SK-N-SH (cell line): Measurements from ENCODE around the gene RGSL1. TPM values are rescaled to one million over a fixed set of nuclear protein-coding genes. Genes with fewer than 3 reads are reported as not detected.

Experiments
- CTCF ChIA-PET: fragments of 300-600, 350-600 bp; formaldehyde crosslinking; extraction: SDS; loops from one replicate; lab custom pipeline; 2021; lab: Yijun Ruan, JAX
- POLR2A ChIA-PET: fragments of 350-600 bp; sonication (Branson Sonifier 250); formaldehyde crosslinking; extraction: SDS; loops from one replicate; lab custom pipeline; 2020; ENCODE audit warnings: antibody characterized with exemption, inconsistent platforms; lab: Yijun Ruan, JAX
- DNase-seq: peaks from one replicate; pipeline ENCODE4 v3.0.0; 2012
- H2AFZ ChIP-seq: fragments of 200-600 bp; sonication (generic); 2 replicates; pipeline ENCODE4 v1.8.1; 2016; ENCODE audit warnings: antibody characterized with exemption, mild to moderate bottlenecking, low read depth
- H3F3A ChIP-seq: fragments of 200-600 bp; sonication (generic); replicated peaks from 2 replicates; pipeline ENCODE3; 2016; ENCODE audit warnings: antibody characterized with exemption, mild to moderate bottlenecking; ENCODE audit not compliant: insufficient read depth
- H3K27ac ChIP-seq, 2 experiments: fragments of 200-500 bp in 1 of 2; fragments of 200-600 bp in 1 of 2; sonication (Bioruptor generic) in 1 of 2; sonication (generic), shearing (Covaris generic) in 1 of 2; 2 replicates each; pipeline versions ENCODE4 v1.5.1 to v1.6.1; 2014 to 2016; ENCODE audit warnings: low read depth in 2 of 2, inconsistent platforms in 1 of 2, low read length in 1 of 2, mild to moderate bottlenecking in 1 of 2, mixed read lengths in 1 of 2
- H3K27me3 ChIP-seq: fragments of 200-600 bp; sonication (generic), shearing (Covaris generic); 2 replicates; pipeline ENCODE4 v1.6.1; 2016; ENCODE audit warnings: mixed run types; ENCODE audit not compliant: insufficient read depth
- H3K36me3 ChIP-seq, 2 experiments: fragments of 200-500 bp in 1 of 2; fragments of 200-600 bp in 1 of 2; sonication (Bioruptor generic) in 1 of 2; sonication (generic) in 1 of 2; replicated peaks in 1 of 2; 2 replicates each; pipeline versions ENCODE3 to v1.5.1; 2014 to 2016; ENCODE audit warnings: low read length in 1 of 2, mild to moderate bottlenecking in 1 of 2; ENCODE audit not compliant: insufficient read depth in 2 of 2, control insufficient read depth in 1 of 2
- H3K4me1 ChIP-seq, 2 experiments: fragments of 200-500 bp in 1 of 2; fragments of 200-600 bp in 1 of 2; sonication (Bioruptor generic) in 1 of 2; sonication (generic), shearing (Covaris generic) in 1 of 2; 2 replicates each; pipeline versions ENCODE4 v1.5.1 to v1.6.1; 2014 to 2016; ENCODE audit warnings: low read depth in 1 of 2, low read length in 1 of 2, mixed run types in 1 of 2; ENCODE audit not compliant: insufficient read depth in 2 of 2, control insufficient read depth in 1 of 2
- H3K4me2 ChIP-seq: fragments of 200-600 bp; sonication (generic), shearing (Covaris generic); 2 replicates; pipeline ENCODE4 v1.6.1; 2017; ENCODE audit warnings: mixed run types
- H3K4me3 ChIP-seq, 2 experiments: fragments of 200-500 bp in 1 of 2; fragments of 200-600 bp in 1 of 2; sonication (Bioruptor generic) in 1 of 2; sonication (generic), shearing (Covaris generic) in 1 of 2; 2 replicates each; pipeline versions ENCODE4 v1.5.1 to v1.8.1; 2014 to 2016; ENCODE audit warnings: low read depth in 2 of 2, inconsistent platforms in 1 of 2, low read length in 1 of 2, mild to moderate bottlenecking in 1 of 2, mixed read lengths in 1 of 2, moderate library complexity in 1 of 2
- H3K79me2 ChIP-seq: fragments of 200-600 bp; sonication (generic); 2 replicates; pipeline ENCODE4 v1.8.1; 2017; ENCODE audit warnings: mild to moderate bottlenecking; ENCODE audit not compliant: insufficient read depth
- H3K9ac ChIP-seq: fragments of 200-600 bp; sonication (generic); 2 replicates; pipeline ENCODE4 v1.6.1; 2017; ENCODE audit warnings: mixed run types
- H3K9me2 ChIP-seq: fragments of 200-600 bp; sonication (generic); 2 replicates; pipeline ENCODE4 v1.6.1; 2017; ENCODE audit warnings: mixed run types
- H3K9me3 ChIP-seq: fragments of 200-600 bp; sonication (generic); 2 replicates; pipeline ENCODE4 v1.6.1; 2017; ENCODE audit warnings: mixed run types, mild to moderate bottlenecking, moderate library complexity
- H4K20me1 ChIP-seq: fragments of 200-600 bp; sonication (generic); 2 replicates; pipeline ENCODE4 v1.6.1; 2017; ENCODE audit warnings: mild to moderate bottlenecking, mixed run types; ENCODE audit not compliant: insufficient read depth
- ELF1 ChIP-seq: IDR thresholded peaks from 2 replicates; pipeline ENCODE4 v1.4.0; 2012
- EP300 ChIP-seq, 2 experiments: IDR thresholded peaks; 2 replicates each; pipeline versions ENCODE4 v1.4.0 to v1.6.1; 2012; ENCODE audit warnings: borderline replicate concordance in 1 of 2, low read depth in 1 of 2, low read length in 1 of 2
- EZH2phosphoT487 ChIP-seq: fragments of 200-600 bp; sonication (generic); IDR thresholded peaks from 2 replicates; pipeline ENCODE4 v1.6.1; 2017; ENCODE audit warnings: low read depth, mixed run types, mild to moderate bottlenecking, antibody characterized with exemption, moderate library complexity, borderline replicate concordance
- FOXJ3 ChIP-seq: sonication (generic); formaldehyde crosslinking; IDR thresholded peaks from 2 replicates; pipeline ENCODE4 v1.5.1; 2020; ENCODE audit warnings: mild to moderate bottlenecking, missing genetic modification reagents
- FOXM1 ChIP-seq: IDR thresholded peaks from 2 replicates; pipeline ENCODE4 v1.4.0; 2012; ENCODE audit warnings: low read depth, mild to moderate bottlenecking
- GABPA ChIP-seq: IDR thresholded peaks from 2 replicates; pipeline ENCODE4 v1.4.0; 2012; ENCODE audit warnings: low read depth, mild to moderate bottlenecking
- JUND ChIP-seq: IDR thresholded peaks from 2 replicates; pipeline ENCODE4 v1.4.0; 2012
- MEF2A ChIP-seq: IDR thresholded peaks from 2 replicates; pipeline ENCODE4 v1.4.0; 2012; ENCODE audit warnings: low read depth, borderline replicate concordance
- NRF1 ChIP-seq: IDR thresholded peaks from 2 replicates; pipeline ENCODE4 v1.6.1; 2012; ENCODE audit warnings: low read depth, mild to moderate bottlenecking, low read length
- RXRA ChIP-seq: IDR thresholded peaks from 2 replicates; pipeline ENCODE4 v1.4.0; 2012; ENCODE audit warnings: low read depth, mild to moderate bottlenecking, borderline replicate concordance
- SIN3A ChIP-seq: IDR thresholded peaks from 2 replicates; pipeline ENCODE4 v1.6.1; 2012; ENCODE audit warnings: low read depth, mild to moderate bottlenecking, low read length, moderate library complexity, borderline replicate concordance
- SMC3 ChIP-seq: IDR thresholded peaks from 2 replicates; pipeline ENCODE4 v1.6.1; 2012; ENCODE audit warnings: low read depth, low read length, improper control_type of control experiment
- TAF1 ChIP-seq: IDR thresholded peaks from 2 replicates; pipeline ENCODE4 v1.6.1; 2012; ENCODE audit warnings: low read depth, mild to moderate bottlenecking, low read length, moderate library complexity, borderline replicate concordance
- TCF12 ChIP-seq: IDR thresholded peaks from 2 replicates; pipeline ENCODE4 v1.4.0; 2012
- WGBS: methylation state at CpG from one replicate; pipeline ENCODE4 v1.1.6; 2017; ENCODE audit warnings: low lambda C conversion rate; 5-methylcytosine and 5-hydroxymethylcytosine counted together
- polyA plus RNA-seq, 3 experiments: library from polyadenylated mRNA; depleted of rRNA; stranded (reverse); fragments of >200 nt; gene quantifications; 2 replicates each; pipeline ENCODE4 v1.2.3, GENCODE V29; 2012
- TF ChIP-seq, protein P1 (sequence below): IDR thresholded peaks from 2 replicates; pipeline ENCODE4 v1.4.0; 2012; ENCODE audit warnings: low read depth, borderline replicate concordance
- TF ChIP-seq, protein P2 (sequence below): fragments of 200-600 bp; sonication (generic); IDR thresholded peaks from 2 replicates; pipeline ENCODE4 v1.6.1; 2017; ENCODE audit warnings: antibody characterized with exemption, mild to moderate bottlenecking, moderate library complexity
- TF ChIP-seq, protein P3 (sequence below): IDR thresholded peaks from 2 replicates; pipeline ENCODE4 v1.4.0; 2012; ENCODE audit warnings: low read depth, borderline replicate concordance
- TF ChIP-seq, protein P4 (sequence below): fragments of 150-350 bp; IDR thresholded peaks from 2 replicates; pipeline ENCODE4 v1.6.1; 2017; ENCODE audit warnings: antibody characterized with exemption, low read length, low read depth, borderline replicate concordance
- TF ChIP-seq, protein P5 (sequence below): IDR thresholded peaks from 2 replicates; pipeline ENCODE4 v1.6.1; 2012; ENCODE audit warnings: mild to moderate bottlenecking, low read depth, low read length, moderate library complexity

Gene RGSL1
- not detected in 2 replicates for polyA plus RNA-seq (2012; rRNA removed)
- polyA plus RNA-seq (2012; cell fraction: cytosol; rRNA removed) = not detected in 2 replicates
- polyA plus RNA-seq (2012; cell fraction: nucleus; rRNA removed) = not detected in 2 replicates

DNA sequence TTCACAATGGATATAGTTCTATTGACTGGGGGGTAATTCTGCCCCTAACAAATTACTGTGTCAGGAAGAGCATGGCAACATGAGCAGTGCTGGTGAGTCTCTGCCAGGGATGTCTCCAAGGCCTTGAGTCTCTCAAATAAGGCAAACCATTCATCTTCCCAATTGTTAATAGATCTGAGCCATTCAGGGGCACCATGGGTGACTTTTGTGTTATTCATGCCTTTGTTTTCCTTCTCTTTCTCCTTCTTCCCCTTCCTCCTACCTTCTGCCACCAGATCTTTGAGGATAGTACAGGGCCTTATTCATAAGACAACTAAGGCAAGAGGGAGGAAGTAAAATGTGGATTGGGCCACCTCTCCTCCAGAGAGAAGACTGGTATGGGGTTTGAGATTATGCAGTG, at the start of gene RGSL1:
Gene RGSL1 (plus strand): TSS at position 60 of the 400 bp plus-strand sequence. CDS start 20 bp downstream, at position 80.
- ChIA-PET POLR2A (no interaction called here), CTCF (interaction anchor here (3.2 kb wide), 1 partner anchor 334 kb away, joined by 15 read pairs; no protein-coding TSS in a partner anchor)
- no peak within 1 kb of the TSS for H2AFZ ChIP-seq
- no peak for DNase-seq
- H3K9ac ChIP-seq = no peak within 1 kb of the TSS
- H3F3A ChIP-seq = no peaks in the 10 kb centered on the region
- H3K9me2 ChIP-seq = no peaks in the 10 kb centered on the region
- no peaks in the 10 kb centered on the region for H3K4me1 ChIP-seq
- no peaks in the 10 kb centered on the region for H4K20me1 ChIP-seq
- no peak within 1 kb of the TSS for H3K27ac ChIP-seq
- H3K27me3 ChIP-seq = no peaks in the 10 kb centered on the region
- TF ChIP-seq, protein P1, sequence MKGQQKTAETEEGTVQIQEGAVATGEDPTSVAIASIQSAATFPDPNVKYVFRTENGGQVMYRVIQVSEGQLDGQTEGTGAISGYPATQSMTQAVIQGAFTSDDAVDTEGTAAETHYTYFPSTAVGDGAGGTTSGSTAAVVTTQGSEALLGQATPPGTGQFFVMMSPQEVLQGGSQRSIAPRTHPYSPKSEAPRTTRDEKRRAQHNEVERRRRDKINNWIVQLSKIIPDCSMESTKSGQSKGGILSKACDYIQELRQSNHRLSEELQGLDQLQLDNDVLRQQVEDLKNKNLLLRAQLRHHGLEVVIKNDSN = no peak
- TF ChIP-seq EZH2phosphoT487 = no peak
- no peak for TF ChIP-seq MEF2A
- H3K36me3 ChIP-seq = no peaks in the 10 kb centered on the region
- no peaks in the 10 kb centered on the region for H3K79me2 ChIP-seq
- no peaks in the 10 kb centered on the region for H3K9me3 ChIP-seq
- no peak within 1 kb of the TSS for H3K4me3 ChIP-seq
- H3K4me2 ChIP-seq = no peak within 1 kb of the TSS

DNA sequence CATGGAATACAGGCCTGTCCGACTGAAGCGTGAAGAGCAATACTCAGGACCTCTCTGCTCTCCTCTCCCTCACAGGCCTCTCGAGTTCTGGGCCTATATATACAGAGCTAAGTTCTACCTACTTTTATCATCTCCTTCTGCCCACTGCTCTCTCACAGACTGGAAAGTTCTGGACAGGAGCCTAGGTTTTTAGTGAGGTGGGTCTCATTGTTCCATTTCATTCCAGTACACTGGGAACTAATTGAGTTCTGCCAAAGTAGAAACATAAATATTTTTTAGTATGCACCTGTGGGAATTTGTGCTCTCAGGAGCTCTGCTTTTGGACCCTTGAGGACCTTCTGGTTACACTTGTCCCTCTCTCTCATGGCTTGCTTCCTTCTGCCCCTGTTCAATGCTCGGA, 49.4 kb upstream of the RGSL1 start, which contains the start of gene TEDDM1:
Gene TEDDM1 (minus strand): TSS at position 101 of the 400 bp plus-strand sequence. CDS start 182 bp downstream, outside the sequence.
- Histone ChIP-seq H3F3A (no peaks in the 10 kb centered on the region), H3K27ac (no peak within 1 kb of the TSS), H3K4me3 (no peak within 1 kb of the TSS), H3K9me2 (no peaks in the 10 kb centered on the region), H2AFZ (no peak within 1 kb of the TSS), H3K4me1 (peaks cover 0 to 3% of the 10 kb centered on the region in 2 experiments; a peak in 2 of 4 replicates), H3K4me2 (no peak within 1 kb of the TSS), H3K9me3 (no peaks in the 10 kb centered on the region), H3K79me2 (no peaks in the 10 kb centered on the region), H3K27me3 (no peaks in the 10 kb centered on the region), H3K9ac (no peak within 1 kb of the TSS), H3K36me3 (no peaks in the 10 kb centered on the region), H4K20me1 (no peaks in the 10 kb centered on the region)
- ChIA-PET POLR2A (no interaction called here), CTCF (interaction anchor here (0.9 to 12.2 kb wide), 3 partner anchors 257 to 316 kb away, joined by 3 to 350 read pairs (median 18); no protein-coding TSS in a partner anchor)
- DNase-seq = no peak
- 59% methylated on average over 4 of the region's 4 CpGs for WGBS
- no peak for TF ChIP-seq EP300 (IDR thresholded peaks at IDR 0.05; ENCODE audit: borderline replicate concordance in 1 of 2, low read depth in 1 of 2, low read length in 1 of 2)
- no peak for TF ChIP-seq JUND
- no peak for TF ChIP-seq GABPA
- TF ChIP-seq TCF12 = no peak
- TF ChIP-seq RXRA = no peak
- TF ChIP-seq ELF1 = no peak
- no peak for TF ChIP-seq FOXJ3 (CRISPR knock-in tag)
- no peak for TF ChIP-seq SIN3A
- TF ChIP-seq, protein P2, sequence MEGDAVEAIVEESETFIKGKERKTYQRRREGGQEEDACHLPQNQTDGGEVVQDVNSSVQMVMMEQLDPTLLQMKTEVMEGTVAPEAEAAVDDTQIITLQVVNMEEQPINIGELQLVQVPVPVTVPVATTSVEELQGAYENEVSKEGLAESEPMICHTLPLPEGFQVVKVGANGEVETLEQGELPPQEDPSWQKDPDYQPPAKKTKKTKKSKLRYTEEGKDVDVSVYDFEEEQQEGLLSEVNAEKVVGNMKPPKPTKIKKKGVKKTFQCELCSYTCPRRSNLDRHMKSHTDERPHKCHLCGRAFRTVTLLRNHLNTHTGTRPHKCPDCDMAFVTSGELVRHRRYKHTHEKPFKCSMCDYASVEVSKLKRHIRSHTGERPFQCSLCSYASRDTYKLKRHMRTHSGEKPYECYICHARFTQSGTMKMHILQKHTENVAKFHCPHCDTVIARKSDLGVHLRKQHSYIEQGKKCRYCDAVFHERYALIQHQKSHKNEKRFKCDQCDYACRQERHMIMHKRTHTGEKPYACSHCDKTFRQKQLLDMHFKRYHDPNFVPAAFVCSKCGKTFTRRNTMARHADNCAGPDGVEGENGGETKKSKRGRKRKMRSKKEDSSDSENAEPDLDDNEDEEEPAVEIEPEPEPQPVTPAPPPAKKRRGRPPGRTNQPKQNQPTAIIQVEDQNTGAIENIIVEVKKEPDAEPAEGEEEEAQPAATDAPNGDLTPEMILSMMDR = no peak
- no peak for TF ChIP-seq FOXM1
- TF ChIP-seq, protein P3, sequence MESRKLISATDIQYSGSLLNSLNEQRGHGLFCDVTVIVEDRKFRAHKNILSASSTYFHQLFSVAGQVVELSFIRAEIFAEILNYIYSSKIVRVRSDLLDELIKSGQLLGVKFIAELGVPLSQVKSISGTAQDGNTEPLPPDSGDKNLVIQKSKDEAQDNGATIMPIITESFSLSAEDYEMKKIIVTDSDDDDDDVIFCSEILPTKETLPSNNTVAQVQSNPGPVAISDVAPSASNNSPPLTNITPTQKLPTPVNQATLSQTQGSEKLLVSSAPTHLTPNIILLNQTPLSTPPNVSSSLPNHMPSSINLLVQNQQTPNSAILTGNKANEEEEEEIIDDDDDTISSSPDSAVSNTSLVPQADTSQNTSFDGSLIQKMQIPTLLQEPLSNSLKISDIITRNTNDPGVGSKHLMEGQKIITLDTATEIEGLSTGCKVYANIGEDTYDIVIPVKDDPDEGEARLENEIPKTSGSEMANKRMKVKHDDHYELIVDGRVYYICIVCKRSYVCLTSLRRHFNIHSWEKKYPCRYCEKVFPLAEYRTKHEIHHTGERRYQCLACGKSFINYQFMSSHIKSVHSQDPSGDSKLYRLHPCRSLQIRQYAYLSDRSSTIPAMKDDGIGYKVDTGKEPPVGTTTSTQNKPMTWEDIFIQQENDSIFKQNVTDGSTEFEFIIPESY = no peak
- TF ChIP-seq, protein P4, sequence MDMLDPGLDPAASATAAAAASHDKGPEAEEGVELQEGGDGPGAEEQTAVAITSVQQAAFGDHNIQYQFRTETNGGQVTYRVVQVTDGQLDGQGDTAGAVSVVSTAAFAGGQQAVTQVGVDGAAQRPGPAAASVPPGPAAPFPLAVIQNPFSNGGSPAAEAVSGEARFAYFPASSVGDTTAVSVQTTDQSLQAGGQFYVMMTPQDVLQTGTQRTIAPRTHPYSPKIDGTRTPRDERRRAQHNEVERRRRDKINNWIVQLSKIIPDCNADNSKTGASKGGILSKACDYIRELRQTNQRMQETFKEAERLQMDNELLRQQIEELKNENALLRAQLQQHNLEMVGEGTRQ = no peak
- no peak for TF ChIP-seq SMC3
- TF ChIP-seq, protein P5, sequence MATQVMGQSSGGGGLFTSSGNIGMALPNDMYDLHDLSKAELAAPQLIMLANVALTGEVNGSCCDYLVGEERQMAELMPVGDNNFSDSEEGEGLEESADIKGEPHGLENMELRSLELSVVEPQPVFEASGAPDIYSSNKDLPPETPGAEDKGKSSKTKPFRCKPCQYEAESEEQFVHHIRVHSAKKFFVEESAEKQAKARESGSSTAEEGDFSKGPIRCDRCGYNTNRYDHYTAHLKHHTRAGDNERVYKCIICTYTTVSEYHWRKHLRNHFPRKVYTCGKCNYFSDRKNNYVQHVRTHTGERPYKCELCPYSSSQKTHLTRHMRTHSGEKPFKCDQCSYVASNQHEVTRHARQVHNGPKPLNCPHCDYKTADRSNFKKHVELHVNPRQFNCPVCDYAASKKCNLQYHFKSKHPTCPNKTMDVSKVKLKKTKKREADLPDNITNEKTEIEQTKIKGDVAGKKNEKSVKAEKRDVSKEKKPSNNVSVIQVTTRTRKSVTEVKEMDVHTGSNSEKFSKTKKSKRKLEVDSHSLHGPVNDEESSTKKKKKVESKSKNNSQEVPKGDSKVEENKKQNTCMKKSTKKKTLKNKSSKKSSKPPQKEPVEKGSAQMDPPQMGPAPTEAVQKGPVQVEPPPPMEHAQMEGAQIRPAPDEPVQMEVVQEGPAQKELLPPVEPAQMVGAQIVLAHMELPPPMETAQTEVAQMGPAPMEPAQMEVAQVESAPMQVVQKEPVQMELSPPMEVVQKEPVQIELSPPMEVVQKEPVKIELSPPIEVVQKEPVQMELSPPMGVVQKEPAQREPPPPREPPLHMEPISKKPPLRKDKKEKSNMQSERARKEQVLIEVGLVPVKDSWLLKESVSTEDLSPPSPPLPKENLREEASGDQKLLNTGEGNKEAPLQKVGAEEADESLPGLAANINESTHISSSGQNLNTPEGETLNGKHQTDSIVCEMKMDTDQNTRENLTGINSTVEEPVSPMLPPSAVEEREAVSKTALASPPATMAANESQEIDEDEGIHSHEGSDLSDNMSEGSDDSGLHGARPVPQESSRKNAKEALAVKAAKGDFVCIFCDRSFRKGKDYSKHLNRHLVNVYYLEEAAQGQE = no peak
- TF ChIP-seq NRF1 = no peak
- TF ChIP-seq TAF1 = no peak
- TF ChIP-seq EZH2phosphoT487 = no peak
